Measurements from ENCODE around the gene ACOT11.

DNA sequence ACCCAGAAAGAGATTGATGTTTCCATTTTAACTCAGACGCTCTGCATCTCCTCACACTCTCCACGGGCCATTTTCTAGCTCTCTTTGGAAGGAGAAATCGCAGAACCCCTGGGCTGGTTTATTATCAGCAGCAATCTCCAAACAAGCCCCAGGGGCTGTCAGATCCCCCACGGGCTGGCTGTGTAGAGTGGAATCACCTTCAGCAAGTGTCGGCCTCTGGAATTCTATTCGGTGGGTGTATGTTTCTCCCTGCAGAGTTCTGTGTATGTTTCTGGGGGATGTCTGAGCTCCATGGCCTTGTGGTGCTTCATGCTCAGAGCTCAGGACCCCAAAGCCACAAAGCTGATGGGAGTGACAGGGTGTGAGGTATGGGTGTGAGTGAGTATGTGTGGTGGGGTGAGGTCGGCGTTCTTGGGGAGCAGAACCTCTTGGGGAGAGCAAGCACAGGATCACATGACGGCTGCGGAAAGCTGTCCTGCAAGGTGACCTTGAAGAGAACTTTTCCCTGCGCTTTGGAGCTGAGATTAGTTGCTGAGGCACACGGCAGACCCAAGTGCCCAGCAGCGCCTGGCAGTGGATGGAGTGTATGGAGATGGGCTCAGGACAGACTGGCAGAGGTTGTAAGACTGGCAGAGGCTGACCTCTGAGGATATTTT lies 489 bp downstream of the ACOT11 start:
- TF ChIP-seq, protein P1, sequence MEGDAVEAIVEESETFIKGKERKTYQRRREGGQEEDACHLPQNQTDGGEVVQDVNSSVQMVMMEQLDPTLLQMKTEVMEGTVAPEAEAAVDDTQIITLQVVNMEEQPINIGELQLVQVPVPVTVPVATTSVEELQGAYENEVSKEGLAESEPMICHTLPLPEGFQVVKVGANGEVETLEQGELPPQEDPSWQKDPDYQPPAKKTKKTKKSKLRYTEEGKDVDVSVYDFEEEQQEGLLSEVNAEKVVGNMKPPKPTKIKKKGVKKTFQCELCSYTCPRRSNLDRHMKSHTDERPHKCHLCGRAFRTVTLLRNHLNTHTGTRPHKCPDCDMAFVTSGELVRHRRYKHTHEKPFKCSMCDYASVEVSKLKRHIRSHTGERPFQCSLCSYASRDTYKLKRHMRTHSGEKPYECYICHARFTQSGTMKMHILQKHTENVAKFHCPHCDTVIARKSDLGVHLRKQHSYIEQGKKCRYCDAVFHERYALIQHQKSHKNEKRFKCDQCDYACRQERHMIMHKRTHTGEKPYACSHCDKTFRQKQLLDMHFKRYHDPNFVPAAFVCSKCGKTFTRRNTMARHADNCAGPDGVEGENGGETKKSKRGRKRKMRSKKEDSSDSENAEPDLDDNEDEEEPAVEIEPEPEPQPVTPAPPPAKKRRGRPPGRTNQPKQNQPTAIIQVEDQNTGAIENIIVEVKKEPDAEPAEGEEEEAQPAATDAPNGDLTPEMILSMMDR (IDR thresholded peaks at IDR 0.05): no peak
- TF ChIP-seq RAD21 (IDR thresholded peaks at IDR 0.05; ENCODE audit: low read length): no peak
